GM12878 (cell line): ENCODE results near the gene TRERF1. TPM values are rescaled to one million over a fixed set of nuclear protein-coding genes. Genes with fewer than 3 reads are reported as not detected.

ENCODE experiments used
- ATAC-seq: fragments of 200-7000 bp; cut with Tn5 transposase; 3 replicates; pipeline ENCODE4 v1.9.1; 2020; ENCODE audit warnings: mild to moderate bottlenecking, moderate library complexity
- BruUV-seq: library from RNA; stranded (reverse); fragments of 400-500 nt; replicated peaks from 2 replicates; lab custom pipeline; 2021; lab: Mats Ljungman, UMichigan
- CTCF ChIA-PET: fragments of 300-600 bp; sonication (Branson Sonifier 250); formaldehyde crosslinking; extraction: SDS; loops from one replicate; lab custom pipeline; 2021; ENCODE audit warnings: inconsistent platforms; lab: Yijun Ruan, JAX
- POLR2A ChIA-PET: fragments of 350-600 bp; formaldehyde crosslinking; extraction: SDS; loops from one replicate; lab custom pipeline; 2021; ENCODE audit warnings: inconsistent platforms; lab: Charles Lee
- RAD21 ChIA-PET: fragments of 300-600 bp; sonication (Branson Sonifier 250); formaldehyde crosslinking; loops from one replicate; lab custom pipeline; 2023; ENCODE audit warnings: antibody characterized with exemption; ENCODE audit not compliant: unreplicated experiment; lab: Charles Lee
- SMC1A ChIA-PET: fragments of 300-600 bp; sonication (Branson Sonifier 250); formaldehyde crosslinking; loops from one replicate; lab custom pipeline; 2023; ENCODE audit not compliant: unreplicated experiment, uncharacterized antibody; lab: Charles Lee
- DNase-seq: peaks from one replicate; pipeline ENCODE4 v3.0.0-alpha.2; 2011; ENCODE audit warnings: low read depth, low spot score
- FAIRE-seq: peaks from 3 replicates; lab custom pipeline; 2011; peaks lifted over from hg19 to GRCh38; lab: Jason Lieb, UNC
- H2AFZ ChIP-seq: 2 replicates; pipeline ENCODE4 v1.6.0; 2011; ENCODE audit warnings: low read depth, low read length, control low read depth; ENCODE audit not compliant: control insufficient read depth
- H3K27ac ChIP-seq: 2 replicates; pipeline ENCODE4 v1.5.1; 2011; ENCODE audit warnings: control low read depth; ENCODE audit not compliant: control insufficient read depth, insufficient read depth
- H3K27me3 ChIP-seq, 2 experiments: replicated peaks in 1 of 2; 2 replicates each; pipeline versions ENCODE4 v1.6.0 to v1.6.1; 2011; ENCODE audit warnings: low read length in 1 of 2; ENCODE audit not compliant: control insufficient read depth in 2 of 2, insufficient read depth in 2 of 2
- H3K36me3 ChIP-seq, 2 experiments: 2 replicates each; pipeline ENCODE4 v1.5.1; 2011; ENCODE audit warnings: low read length in 1 of 2; ENCODE audit not compliant: control insufficient read depth in 2 of 2, insufficient read depth in 2 of 2
- H3K4me1 ChIP-seq: 2 replicates; pipeline ENCODE4 v1.6.1; 2011; ENCODE audit warnings: mild to moderate bottlenecking, low read length, moderate library complexity, mixed read lengths; ENCODE audit not compliant: control insufficient read depth, insufficient read depth
- H3K4me2 ChIP-seq: 2 replicates; pipeline ENCODE4 v1.6.0; 2011; ENCODE audit warnings: control low read depth; ENCODE audit not compliant: control insufficient read depth, insufficient read depth
- H3K4me3 ChIP-seq: fragments of 200-600 bp; sonication (generic); 2 replicates; pipeline ENCODE4 v1.5.1; 2016
- H3K79me2 ChIP-seq: 2 replicates; pipeline ENCODE4 v1.6.0; 2011; ENCODE audit warnings: low read length; ENCODE audit not compliant: control insufficient read depth, insufficient read depth
- H3K9ac ChIP-seq: 2 replicates; pipeline ENCODE4 v1.8.0; 2011; ENCODE audit warnings: low read length, control low read depth, mixed read lengths; ENCODE audit not compliant: control insufficient read depth, insufficient read depth
- H3K9me3 ChIP-seq: replicated peaks from 3 replicates; pipeline ENCODE4 v1.5.1; 2011; ENCODE audit warnings: mild to moderate bottlenecking, low read length; ENCODE audit not compliant: control insufficient read depth, insufficient read depth
- H4K20me1 ChIP-seq: 2 replicates; pipeline ENCODE4 v1.6.0; 2011; ENCODE audit not compliant: control insufficient read depth, insufficient read depth
- MLLT1 ChIP-seq: fragments of 450-650 bp; IDR thresholded peaks from 2 replicates; pipeline ENCODE4 v1.6.1; 2016; ENCODE audit warnings: mild to moderate bottlenecking
- SMC3 ChIP-seq: IDR thresholded peaks from 2 replicates; pipeline ENCODE4 v1.6.1; 2011; ENCODE audit warnings: low read length, improper control_type of control experiment, borderline replicate concordance
- TCF7 ChIP-seq: IDR thresholded peaks from 2 replicates; pipeline ENCODE4 v1.6.1; 2014; ENCODE audit warnings: antibody characterized with exemption, borderline replicate concordance
- WGBS: methylation state at CpG from one replicate; pipeline ENCODE4 v1.1.6; 2016; ENCODE audit warnings: low lambda C conversion rate; ENCODE audit not compliant: insufficient replicate concordance, insufficient coverage; ENCODE audit errors: missing lambda C conversion rate; 5-methylcytosine and 5-hydroxymethylcytosine counted together
- in situ Hi-C: fragments of 300-500 bp; cut with MboI; formaldehyde crosslinking; loops from 9 replicates; pipeline ENCODE4 v1.14.3; 2018; ENCODE audit warnings: mixed read lengths
- intact Hi-C: fragments of 100-400 bp; cut with micrococcal nuclease; formaldehyde crosslinking; loops from one replicate; pipeline ENCODE4 v1.14.2; 2022; ENCODE audit not compliant: unreplicated experiment
- polyA plus RNA-seq, 11 experiments: library from polyadenylated mRNA; depleted of rRNA in 4 of 11; unstranded in 6 of 11; stranded (reverse) in 5 of 11; fragments of >200 nt; fragmentation: Nextera tagmentation in 4 of 11; fragmentation: Illumina TruSeq in 1 of 11; extraction: Ambion mirVana in 4 of 11; extraction: Trizol in 1 of 11; gene quantifications; 1 replicate in 1 of 11; 2 replicates in 10 of 11; pipeline versions ENCODE4 v1.2.1 to v1.2.3, GENCODE V29; 2011 to 2016; ENCODE audit warnings: inconsistent platforms in 2 of 11, missing spikeins in 2 of 11, low read depth in 1 of 11
- total RNA-seq, 4 experiments: library from RNA; depleted of rRNA in 3 of 4; stranded (reverse); fragments of >200 nt in 3 of 4; fragmentation: Illumina TruSeq in 1 of 4; extraction: Trizol in 1 of 4; gene quantifications; 2 replicates each; pipeline versions ENCODE4 v1.2.1 to v1.2.3, GENCODE V29; 2013 to 2021

TRERF1 gene
- total and polyA plus RNA-seq, 10 of the 15 experiments (the other 5 are each of a cell fraction or from before 2014, with no cell fraction given) = 2.2 to 19.4 (median 7.2) TPM

DNA sequence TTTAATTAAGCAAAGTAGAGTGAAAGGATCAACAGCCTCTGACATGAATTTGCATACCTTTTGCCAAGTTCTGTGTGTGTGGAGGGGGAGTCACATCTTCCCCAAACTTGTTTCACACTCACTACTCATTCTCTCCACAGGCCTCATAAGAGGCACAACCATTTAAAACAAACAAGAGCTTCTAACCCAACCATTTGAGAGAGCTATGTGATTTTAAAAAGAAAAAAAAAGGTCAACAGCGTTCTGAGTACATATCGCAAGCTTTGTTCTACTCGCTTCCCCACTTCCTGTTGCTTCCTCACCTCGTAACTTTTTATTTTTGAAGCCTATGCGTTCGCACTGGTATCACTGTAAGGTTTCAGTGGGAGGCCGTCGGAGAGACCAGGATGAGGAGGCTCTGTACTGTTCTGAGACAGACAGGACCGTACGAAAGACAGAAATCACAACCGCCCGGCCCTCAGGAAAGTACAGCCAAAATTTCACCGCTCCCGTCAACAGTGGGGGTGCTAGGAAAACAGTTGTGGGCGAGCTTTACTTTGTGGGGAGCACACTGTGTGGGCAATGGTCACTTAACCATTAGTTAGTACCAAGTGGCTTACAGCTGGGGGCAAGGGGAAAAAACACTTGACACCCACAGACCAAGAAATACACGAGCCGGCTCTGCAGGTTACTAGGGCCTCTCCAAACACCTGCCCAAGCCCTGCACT lies 61.3 kb downstream of the TRERF1 start (continued):
- TF ChIP-seq SMC3 (peak; percentile 8; the same call in 1 of the 2 replicates), TCF7 (no peak)

DNA sequence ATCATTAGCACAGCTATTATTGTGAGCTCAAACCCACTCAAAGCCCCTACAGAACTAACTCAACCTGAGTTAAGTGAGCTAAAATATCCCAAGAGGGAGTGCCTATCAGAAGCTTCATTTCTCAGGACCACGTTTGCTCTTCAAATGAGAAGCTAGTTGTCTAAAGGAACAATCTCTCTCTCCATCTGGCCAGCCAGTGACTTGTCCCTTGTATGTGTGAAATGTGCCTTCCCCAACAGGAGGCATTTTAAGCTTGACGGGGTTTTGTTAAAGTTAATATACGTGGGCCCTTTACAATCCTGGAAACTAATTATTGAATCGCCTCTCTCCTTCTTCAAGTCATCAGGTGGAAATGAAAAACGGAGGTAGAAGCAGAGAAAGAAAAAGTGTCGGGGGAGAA lies 62.0 kb downstream of the TRERF1 start:
- TF ChIP-seq MLLT1 = no peak
- BruUV-seq = no TSS peak
- in situ Hi-C loops = no loop called here
- peaks cover 23% of the 10 kb centered on the region for H3K79me2 ChIP-seq
- H3K36me3 ChIP-seq = 0 out of 4 replicates have a peak, but pooled peaks cover 0 to 3% of the 10 kb centered on the region in 2 experiments
- SMC1A ChIA-PET = interaction anchor here (0.5 to 6.5 kb wide), 31 partner anchors 8 to 177 kb away, joined by 3 to 65 read pairs (median 6); partner anchors contain the start of gene TRERF1
- H3K4me2 ChIP-seq = peak overlapping the region; percentile 70
- POLR2A ChIA-PET = interaction anchor here (0.5 to 3.0 kb wide), 14 partner anchors 8 to 166 kb away, joined by 3 to 19 read pairs (median 4); no protein-coding TSS in a partner anchor
- peaks cover 48% of the 10 kb centered on the region for H3K4me1 ChIP-seq
- peak overlapping the region; percentile 42 for H3K4me3 ChIP-seq
- DNase-seq (no peak), ATAC-seq (no peak), FAIRE-seq (peak; percentile 7)
- no peaks in the 10 kb centered on the region for H3K9me3 ChIP-seq
- CTCF ChIA-PET = interaction anchor here (0.7 to 3.7 kb wide), 22 partner anchors 8 to 158 kb away, joined by 3 to 20 read pairs (median 4); no protein-coding TSS in a partner anchor
- under 1% methylated on average over 6 of the region's 6 CpGs for WGBS
- RAD21 ChIA-PET = interaction anchor here (0.7 to 4.3 kb wide), 31 partner anchors 8 to 182 kb away, joined by 3 to 54 read pairs (median 4); partner anchors contain the start of gene TRERF1
- intact Hi-C loops = no loop called here
- no peaks in the 10 kb centered on the region for H3K27me3 ChIP-seq
- H2AFZ ChIP-seq = peak overlapping the region; percentile 83
- peak overlapping the region; percentile 76 for H3K27ac ChIP-seq
- no peaks in the 10 kb centered on the region for H4K20me1 ChIP-seq
- H3K9ac ChIP-seq = peak overlapping the region; percentile 57
